ENCODE data around the gene WASF1. TPM values are rescaled to one million over a fixed set of nuclear protein-coding genes. Genes with fewer than 3 reads are reported as not detected.

WASF1 gene
- total RNA-seq, 4 donors from 2014 or later, result 8.0 to 11.7 (median 8.7) TPM

GRCh38 chr6:110196874-110197273 is 17.4 kb upstream of the WASF1 start:
- Histone ChIP-seq H3K4me3 (no peak overlapping the region), H3K27ac (no peak overlapping the region), H3K4me1 (peaks cover 0 to 7% (median 0%) of the 10 kb centered on the region in 4 donors), H3K9me3 (no peaks in the 10 kb centered on the region), H3K27me3 (no peaks in the 10 kb centered on the region), H3K36me3 (peaks cover 0 to 12% (median 0%) of the 10 kb centered on the region in 3 donors)
- WGBS, 2 donors, result 66 to 73% methylated on average over 1 of the region's 1 CpG
- no peak for DNase-seq (ENCODE audit: low spot score in 2 of 2)
- TF ChIP-seq EP300 (IDR thresholded peaks at IDR 0.05) (no peak), POLR2A (IDR thresholded peaks at IDR 0.05) (no peak)

DNA sequence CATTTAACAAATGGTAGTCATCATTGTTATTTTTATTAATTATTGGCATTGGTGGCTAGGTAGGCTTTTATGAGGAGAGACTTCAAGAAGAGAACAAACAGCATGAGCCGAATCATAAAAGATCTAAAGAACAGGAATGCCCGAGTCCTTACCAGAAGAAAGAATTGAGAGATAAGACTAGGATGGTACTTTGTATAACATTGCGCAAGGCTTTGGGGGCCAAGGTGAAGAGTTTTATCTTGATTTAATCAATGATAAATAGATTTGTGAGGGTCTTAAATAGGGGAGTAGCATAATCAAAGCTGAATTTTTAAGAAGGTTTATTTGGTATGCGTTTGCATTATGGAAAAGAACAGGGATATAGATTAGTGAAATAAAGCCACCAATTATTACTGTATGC is 16.2 kb upstream of the WASF1 start:
- Histone ChIP-seq H3K36me3 (peaks cover 0 to 12% (median 0%) of the 10 kb centered on the region in 3 donors), H3K27me3 (no peaks in the 10 kb centered on the region), H3K9me3 (no peaks in the 10 kb centered on the region), H3K4me3 (no peak overlapping the region), H3K27ac (no peak overlapping the region), H3K4me1 (peaks cover 0 to 11% (median 0%) of the 10 kb centered on the region in 4 donors)
- WGBS, 2 donors, result 88 to 91% methylated on average over 4 of the region's 4 CpGs
- DNase-seq (ENCODE audit: low spot score in 2 of 2), result no peak
- TF ChIP-seq CTCF (IDR thresholded peaks at IDR 0.05), result no peak
- TF ChIP-seq POLR2A (IDR thresholded peaks at IDR 0.05), result no peak
- no peak for TF ChIP-seq EP300 (IDR thresholded peaks at IDR 0.05)

- Histone ChIP-seq H3K9me3 (no peaks in the 10 kb centered on the region), H3K36me3 (peaks cover 0 to 8% (median 0%) of the 10 kb centered on the region in 3 donors), H3K27ac (no peak overlapping the region), H3K4me3 (no peak overlapping the region), H3K27me3 (no peaks in the 10 kb centered on the region), H3K4me1 (peaks cover 0 to 29% (median 3%) of the 10 kb centered on the region in 4 donors)
- TF ChIP-seq CTCF (IDR thresholded peaks at IDR 0.05), result no peak
- TF ChIP-seq POLR2A (IDR thresholded peaks at IDR 0.05), result no peak
- no peak for TF ChIP-seq EP300 (IDR thresholded peaks at IDR 0.05)
- no peak for DNase-seq (ENCODE audit: low spot score in 2 of 2)
- WGBS, 2 donors, result 81 to 85% methylated on average over 2 of the region's 2 CpGs
Observed at GRCh38 chr6:110191477-110191876, 12.0 kb upstream of the WASF1 start.

- H3K4me3 ChIP-seq, result no peak overlapping the region
- WGBS, 2 donors, result 87 to 89% methylated on average over 6 of the region's 6 CpGs
- H3K27ac ChIP-seq, result no peak overlapping the region
- peaks cover 0 to 37% (median 3%) of the 10 kb centered on the region in 4 donors for H3K4me1 ChIP-seq
- H3K36me3 ChIP-seq, result peaks cover 0 to 8% (median 0%) of the 10 kb centered on the region in 3 donors
- H3K9me3 ChIP-seq, result no peaks in the 10 kb centered on the region
- TF ChIP-seq POLR2A (IDR thresholded peaks at IDR 0.05) (no peak), CTCF (IDR thresholded peaks at IDR 0.05) (no peak), EP300 (IDR thresholded peaks at IDR 0.05) (no peak)
- no peak for DNase-seq (ENCODE audit: low spot score in 2 of 2)
- no peaks in the 10 kb centered on the region for H3K27me3 ChIP-seq
Observed at GRCh38 chr6:110190726-110191125, 11.3 kb upstream of the WASF1 start.

GRCh38 chr6:110188791-110189190 is 9.3 kb upstream of the WASF1 start:
- TF ChIP-seq EP300 (IDR thresholded peaks at IDR 0.05), result no peak
- TF ChIP-seq CTCF (IDR thresholded peaks at IDR 0.05), result no peak
- Histone ChIP-seq H3K4me3 (no peak overlapping the region), H3K27me3 (no peaks in the 10 kb centered on the region), H3K27ac (no peak overlapping the region), H3K9me3 (no peaks in the 10 kb centered on the region), H3K4me1 (peaks cover 0 to 50% (median 8%) of the 10 kb centered on the region in 4 donors), H3K36me3 (peaks cover 0 to 5% (median 0%) of the 10 kb centered on the region in 3 donors)
- DNase-seq (ENCODE audit: low spot score in 2 of 2), result no peak

DNA sequence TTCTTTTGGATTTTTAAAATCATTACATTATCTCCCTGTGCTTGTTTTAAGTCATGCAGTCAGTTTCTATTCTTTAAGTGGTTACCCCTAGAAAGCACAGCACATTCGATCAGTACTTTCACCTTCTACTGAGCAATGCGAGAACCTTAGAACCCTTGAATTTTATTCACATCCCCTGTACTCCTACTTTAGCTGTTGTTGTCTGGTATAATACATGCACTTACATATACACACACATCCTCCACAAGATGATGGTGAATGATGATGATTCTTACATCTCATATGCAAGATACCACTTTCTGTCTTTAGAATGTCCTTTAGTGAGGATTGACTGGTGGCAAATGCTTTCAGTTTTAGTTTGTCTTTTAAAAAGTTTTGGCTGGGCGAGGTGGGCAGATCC is 6.4 kb upstream of the WASF1 start:
- TF ChIP-seq POLR2A (IDR thresholded peaks at IDR 0.05) (no peak), CTCF (IDR thresholded peaks at IDR 0.05) (no peak), EP300 (IDR thresholded peaks at IDR 0.05) (no peak)
- Histone ChIP-seq H3K36me3 (no peaks in the 10 kb centered on the region), H3K9me3 (no peaks in the 10 kb centered on the region), H3K27ac (no peak overlapping the region), H3K27me3 (no peaks in the 10 kb centered on the region), H3K4me3 (no peak overlapping the region), H3K4me1 (peaks cover 0 to 75% (median 32%) of the 10 kb centered on the region in 4 donors)
- 90 to 92% methylated on average over 3 of the region's 3 CpGs for WGBS, 2 donors
- DNase-seq (ENCODE audit: low spot score in 2 of 2), result no peak

All from tibial nerve (tissue), 4 donors.